HepG2 (cell line): ENCODE measurements around the gene DDO. TPM values are rescaled to one million over a fixed set of nuclear protein-coding genes. Genes with fewer than 3 reads are reported as not detected.

Experiments used
- CC2D1A ChIP-seq: sonication (generic); formaldehyde crosslinking; IDR thresholded peaks from 2 replicates; pipeline ENCODE4 v1.8.1; 2023; ENCODE audit warnings: mild to moderate bottlenecking, missing genetic modification reagents
- DR1 ChIP-seq: sonication (generic); formaldehyde crosslinking; IDR thresholded peaks from 2 replicates; pipeline ENCODE4 v1.8.0; 2021; ENCODE audit warnings: mild to moderate bottlenecking, missing genetic modification reagents, inconsistent platforms
- IRF2 ChIP-seq: IDR thresholded peaks from 2 replicates; pipeline ENCODE4 v1.6.1; 2018; ENCODE audit warnings: missing genetic modification reagents, missing compliant biosample characterization
- NAIF1 ChIP-seq: sonication (generic); formaldehyde crosslinking; IDR thresholded peaks from 2 replicates; pipeline ENCODE4 v1.5.0; 2020; ENCODE audit warnings: mild to moderate bottlenecking, missing genetic modification reagents, borderline replicate concordance
- NCOA1 ChIP-seq: sonication (generic); formaldehyde crosslinking; IDR thresholded peaks from 2 replicates; pipeline ENCODE4 v1.9.0; 2021; ENCODE audit warnings: missing genetic modification reagents
- NCOR1 ChIP-seq: fragments of 200-600 bp; sonication (generic); IDR thresholded peaks from 2 replicates; pipeline ENCODE4 v1.7.0; 2017; ENCODE audit warnings: antibody characterized with exemption, low read length, borderline replicate concordance
- NPAS2 ChIP-seq: sonication (generic); formaldehyde crosslinking; IDR thresholded peaks from 2 replicates; pipeline ENCODE4 v1.8.0; 2022; ENCODE audit warnings: mild to moderate bottlenecking, missing genetic modification reagents, borderline replicate concordance
- PCBP1 ChIP-seq: fragments of 200-400 bp; formaldehyde crosslinking; IDR thresholded peaks from 2 replicates; pipeline ENCODE4 v1.6.1; 2017; ENCODE audit warnings: mild to moderate bottlenecking, low read depth, low read length, borderline replicate concordance
- RBM22 ChIP-seq: fragments of 200-400 bp; formaldehyde crosslinking; optimal IDR thresholded peaks from 2 replicates; pipeline ENCODE3; 2017; ENCODE audit warnings: mild to moderate bottlenecking, low read length, moderate library complexity
- ZBTB7B ChIP-seq: sonication (generic); formaldehyde crosslinking; IDR thresholded peaks from 2 replicates; pipeline ENCODE4 v1.4.0; 2020; ENCODE audit warnings: missing genetic modification reagents
- ZNF276 ChIP-seq: sonication (generic); formaldehyde crosslinking; IDR thresholded peaks from 2 replicates; pipeline ENCODE4 v1.4.0; 2020; ENCODE audit warnings: mild to moderate bottlenecking, low read depth, missing genetic modification reagents
- ZNF414 ChIP-seq: sonication (generic); formaldehyde crosslinking; IDR thresholded peaks from 2 replicates; pipeline ENCODE4 v1.5.0; 2020; ENCODE audit warnings: missing genetic modification reagents
- ZUFSP ChIP-seq: sonication (generic); formaldehyde crosslinking; IDR thresholded peaks from 2 replicates; pipeline ENCODE4 v1.9.0; 2021; ENCODE audit warnings: missing genetic modification reagents, mild to moderate bottlenecking, borderline replicate concordance
- polyA plus RNA-seq, 8 experiments: library from polyadenylated mRNA; depleted of rRNA in 3 of 8; stranded (reverse) in 7 of 8; unstranded in 1 of 8; fragments of >200 nt; fragmentation: Illumina TruSeq in 4 of 8; extraction: Trizol in 4 of 8; gene quantifications; 2 replicates each; pipeline versions ENCODE4 v1.2.1 to v1.2.3, GENCODE V29; 2011 to 2016; ENCODE audit warnings: low read depth in 4 of 8, missing spikeins in 1 of 8, mixed read lengths in 1 of 8; ENCODE audit not compliant: insufficient read depth in 1 of 8
- total RNA-seq, 5 experiments: library from RNA; depleted of rRNA; stranded (reverse); fragments of >200 nt; fragmentation: Illumina TruSeq; extraction: Trizol; gene quantifications; 2 replicates each; pipeline ENCODE4 v1.2.3, GENCODE V29; 2016; ENCODE audit warnings: low read depth in 1 of 5
- TF ChIP-seq, protein P1 (sequence below): sonication (generic); formaldehyde crosslinking; IDR thresholded peaks from 2 replicates; pipeline ENCODE4 v1.5.1; 2020; ENCODE audit warnings: mild to moderate bottlenecking, moderate library complexity, missing genetic modification reagents
- TF ChIP-seq, protein P2 (sequence below): sonication (generic); formaldehyde crosslinking; IDR thresholded peaks from 2 replicates; pipeline ENCODE4 v1.4.0; 2020; ENCODE audit warnings: missing genetic modification reagents, mild to moderate bottlenecking, borderline replicate concordance
- TF ChIP-seq, protein P3 (sequence below): sonication (generic); formaldehyde crosslinking; IDR thresholded peaks from 2 replicates; pipeline ENCODE4 v1.5.0; 2020; ENCODE audit warnings: mild to moderate bottlenecking, missing genetic modification reagents

DDO gene
- total and polyA plus RNA-seq, 2 of the 13 experiments (the other 11 are each of a cell fraction or from before 2014, with no cell fraction given) = 6.1 to 10.3 TPM

GRCh38 chr6:110415086-110415916 lies at the start of gene DDO (continued):
- TF ChIP-seq NCOA1 (CRISPR knock-in tag) (no peak), NCOR1 (no peak), PCBP1 (no peak), ZNF276 (CRISPR knock-in tag) (no peak), RBM22 (no peak), ZUFSP (no peak), ZBTB7B (CRISPR knock-in tag) (no peak), CC2D1A (CRISPR knock-in tag) (no peak), NPAS2 (CRISPR knock-in tag) (no peak), ZNF414 (no peak), DR1 (CRISPR knock-in tag) (no peak), IRF2 (peak; percentile 99), NAIF1 (CRISPR knock-in tag) (no peak)
- TF ChIP-seq, protein P1, sequence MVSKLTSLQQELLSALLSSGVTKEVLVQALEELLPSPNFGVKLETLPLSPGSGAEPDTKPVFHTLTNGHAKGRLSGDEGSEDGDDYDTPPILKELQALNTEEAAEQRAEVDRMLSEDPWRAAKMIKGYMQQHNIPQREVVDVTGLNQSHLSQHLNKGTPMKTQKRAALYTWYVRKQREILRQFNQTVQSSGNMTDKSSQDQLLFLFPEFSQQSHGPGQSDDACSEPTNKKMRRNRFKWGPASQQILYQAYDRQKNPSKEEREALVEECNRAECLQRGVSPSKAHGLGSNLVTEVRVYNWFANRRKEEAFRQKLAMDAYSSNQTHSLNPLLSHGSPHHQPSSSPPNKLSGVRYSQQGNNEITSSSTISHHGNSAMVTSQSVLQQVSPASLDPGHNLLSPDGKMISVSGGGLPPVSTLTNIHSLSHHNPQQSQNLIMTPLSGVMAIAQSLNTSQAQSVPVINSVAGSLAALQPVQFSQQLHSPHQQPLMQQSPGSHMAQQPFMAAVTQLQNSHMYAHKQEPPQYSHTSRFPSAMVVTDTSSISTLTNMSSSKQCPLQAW (CRISPR knock-in tag) = peak; percentile 49; the same call in 1 of the 2 replicates
- TF ChIP-seq, protein P2, sequence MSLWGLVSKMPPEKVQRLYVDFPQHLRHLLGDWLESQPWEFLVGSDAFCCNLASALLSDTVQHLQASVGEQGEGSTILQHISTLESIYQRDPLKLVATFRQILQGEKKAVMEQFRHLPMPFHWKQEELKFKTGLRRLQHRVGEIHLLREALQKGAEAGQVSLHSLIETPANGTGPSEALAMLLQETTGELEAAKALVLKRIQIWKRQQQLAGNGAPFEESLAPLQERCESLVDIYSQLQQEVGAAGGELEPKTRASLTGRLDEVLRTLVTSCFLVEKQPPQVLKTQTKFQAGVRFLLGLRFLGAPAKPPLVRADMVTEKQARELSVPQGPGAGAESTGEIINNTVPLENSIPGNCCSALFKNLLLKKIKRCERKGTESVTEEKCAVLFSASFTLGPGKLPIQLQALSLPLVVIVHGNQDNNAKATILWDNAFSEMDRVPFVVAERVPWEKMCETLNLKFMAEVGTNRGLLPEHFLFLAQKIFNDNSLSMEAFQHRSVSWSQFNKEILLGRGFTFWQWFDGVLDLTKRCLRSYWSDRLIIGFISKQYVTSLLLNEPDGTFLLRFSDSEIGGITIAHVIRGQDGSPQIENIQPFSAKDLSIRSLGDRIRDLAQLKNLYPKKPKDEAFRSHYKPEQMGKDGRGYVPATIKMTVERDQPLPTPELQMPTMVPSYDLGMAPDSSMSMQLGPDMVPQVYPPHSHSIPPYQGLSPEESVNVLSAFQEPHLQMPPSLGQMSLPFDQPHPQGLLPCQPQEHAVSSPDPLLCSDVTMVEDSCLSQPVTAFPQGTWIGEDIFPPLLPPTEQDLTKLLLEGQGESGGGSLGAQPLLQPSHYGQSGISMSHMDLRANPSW (CRISPR knock-in tag) = no peak
- TF ChIP-seq, protein P3, sequence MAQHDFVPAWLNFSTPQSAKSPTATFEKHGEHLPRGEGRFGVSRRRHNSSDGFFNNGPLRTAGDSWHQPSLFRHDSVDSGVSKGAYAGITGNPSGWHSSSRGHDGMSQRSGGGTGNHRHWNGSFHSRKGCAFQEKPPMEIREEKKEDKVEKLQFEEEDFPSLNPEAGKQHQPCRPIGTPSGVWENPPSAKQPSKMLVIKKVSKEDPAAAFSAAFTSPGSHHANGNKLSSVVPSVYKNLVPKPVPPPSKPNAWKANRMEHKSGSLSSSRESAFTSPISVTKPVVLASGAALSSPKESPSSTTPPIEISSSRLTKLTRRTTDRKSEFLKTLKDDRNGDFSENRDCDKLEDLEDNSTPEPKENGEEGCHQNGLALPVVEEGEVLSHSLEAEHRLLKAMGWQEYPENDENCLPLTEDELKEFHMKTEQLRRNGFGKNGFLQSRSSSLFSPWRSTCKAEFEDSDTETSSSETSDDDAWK (CRISPR knock-in tag) = no peak
